MCF 10A (cell line): ENCODE measurements around the gene PPM1A. TPM values are rescaled to one million over a fixed set of nuclear protein-coding genes. Genes with fewer than 3 reads are reported as not detected.

Experiments used
- BruUV-seq: library from RNA; stranded (reverse); fragments of 400-500 nt; replicated peaks from 2 replicates; lab custom pipeline; 2021; lab: Mats Ljungman, UMichigan
- CTCF ChIA-PET: fragments of 300-600 bp; sonication (Branson Sonifier 250); formaldehyde crosslinking; extraction: SDS; loops from one replicate; lab custom pipeline; 2021; ENCODE audit warnings: antibody characterized with exemption, inconsistent platforms; lab: Yijun Ruan, JAX
- POLR2A ChIA-PET: fragments of 300-600, 350-650 bp; sonication (Branson Sonifier 250); formaldehyde crosslinking; extraction: SDS; loops from one replicate; lab custom pipeline; 2020; ENCODE audit warnings: antibody characterized with exemption, inconsistent platforms; lab: Yijun Ruan, JAX
- DNase-seq: peaks from one replicate; pipeline ENCODE4 v3.0.0-alpha.2; 2018; ENCODE audit not compliant: unreplicated experiment
- H3K27ac Mint-ChIP-seq: one replicate; pipeline ENCODE4 v1.8.0; 2022; ENCODE audit warnings: mild to moderate bottlenecking, low read depth, mixed read lengths; ENCODE audit not compliant: unreplicated experiment
- H3K27me3 Mint-ChIP-seq: one replicate; pipeline ENCODE4 v1.8.0; 2022; ENCODE audit warnings: mixed read lengths; ENCODE audit not compliant: insufficient read depth, unreplicated experiment
- H3K36me3 Mint-ChIP-seq: one replicate; pipeline ENCODE4 v1.8.0; 2022; ENCODE audit warnings: mild to moderate bottlenecking, moderate library complexity, mixed read lengths; ENCODE audit not compliant: insufficient read depth, unreplicated experiment
- H3K4me1 Mint-ChIP-seq: one replicate; pipeline ENCODE4 v1.8.0; 2022; ENCODE audit warnings: mixed read lengths; ENCODE audit not compliant: insufficient read depth, unreplicated experiment
- H3K4me3 Mint-ChIP-seq: one replicate; pipeline ENCODE4 v1.8.0; 2022; ENCODE audit warnings: mild to moderate bottlenecking, moderate library complexity, mixed read lengths; ENCODE audit not compliant: unreplicated experiment
- H3K9me3 Mint-ChIP-seq: one replicate; pipeline ENCODE4 v1.8.0; 2022; ENCODE audit warnings: mixed read lengths; ENCODE audit not compliant: unreplicated experiment
- CTCF ChIP-seq: fragments of 200-600 bp; IDR thresholded peaks from one replicate; pipeline ENCODE4 v1.8.0; 2022; ENCODE audit warnings: antibody characterized with exemption, mild to moderate bottlenecking; ENCODE audit not compliant: unreplicated experiment
- intact Hi-C: fragments of 100-400 bp; cut with micrococcal nuclease; formaldehyde crosslinking; loops from 2 replicates; pipeline ENCODE4 v1.14.1; 2022
- total RNA-seq: library from RNA; stranded (reverse); gene quantifications from 2 replicates; pipeline ENCODE4 v1.2.3, GENCODE V29; 2022

The PPM1A gene
- total RNA-seq, 1 experiment from 2014 or later: 50.4 TPM

- H3K4me3 Mint-ChIP-seq: no peak overlapping the region
- no TSS peak for BruUV-seq
- no peak for TF ChIP-seq CTCF
- no peaks in the 10 kb centered on the region for H3K27me3 Mint-ChIP-seq
- intact Hi-C loops: no loop called here
- H3K9me3 Mint-ChIP-seq: peaks cover 7% of the 10 kb centered on the region
- H3K4me1 Mint-ChIP-seq: peaks cover 17% of the 10 kb centered on the region
- POLR2A ChIA-PET: interaction anchor here (0.6 to 0.7 kb wide), 2 partner anchors 11 to 1465 kb away, joined by 3 to 4 read pairs; no protein-coding TSS in a partner anchor
- no peak for DNase-seq
- H3K27ac Mint-ChIP-seq: no peak overlapping the region
- CTCF ChIA-PET: no interaction called here
- H3K36me3 Mint-ChIP-seq: peaks cover 12% of the 10 kb centered on the region
Measured at GRCh38 chr14:60278350-60278749, 29.3 kb downstream of the PPM1A start.

GRCh38 chr14:60287452-60287851 lies 38.4 kb downstream of the PPM1A start:
- H3K27ac Mint-ChIP-seq: no peak overlapping the region
- no peaks in the 10 kb centered on the region for H3K27me3 Mint-ChIP-seq
- POLR2A ChIA-PET: interaction anchor here (1.4 kb wide), 2 partner anchors 37 to 38 kb away, joined by 3 to 5 read pairs; partner anchors contain the start of gene PPM1A
- no peak overlapping the region for H3K4me3 Mint-ChIP-seq
- BruUV-seq: no TSS peak
- H3K36me3 Mint-ChIP-seq: peaks cover 56% of the 10 kb centered on the region
- intact Hi-C loops: no loop called here
- CTCF ChIA-PET: no interaction called here
- no peaks in the 10 kb centered on the region for H3K9me3 Mint-ChIP-seq
- H3K4me1 Mint-ChIP-seq: no peaks in the 10 kb centered on the region
- DNase-seq: no peak
- no peak for TF ChIP-seq CTCF

- Mint-ChIP-seq H3K27me3 (no peaks in the 10 kb centered on the region), H3K9me3 (no peaks in the 10 kb centered on the region), H3K36me3 (peaks cover 56% of the 10 kb centered on the region), H3K4me1 (no peaks in the 10 kb centered on the region), H3K4me3 (no peak overlapping the region), H3K27ac (no peak overlapping the region)
- no peak for TF ChIP-seq CTCF
- POLR2A ChIA-PET: interaction anchor here (1.4 kb wide), 2 partner anchors 38 to 39 kb away, joined by 3 to 5 read pairs; partner anchors contain the start of gene PPM1A
- CTCF ChIA-PET: no interaction called here
- no peak for DNase-seq
- BruUV-seq: no TSS peak
- intact Hi-C loops: no loop called here
Measured at GRCh38 chr14:60288279-60288678, 39.3 kb downstream of the PPM1A start.

GRCh38 chr14:60294411-60295069 lies 45.5 kb downstream of the PPM1A start:
- H3K27ac Mint-ChIP-seq: no peak overlapping the region
- intact Hi-C loops: no loop called here
- DNase-seq: no peak
- TF ChIP-seq CTCF: no peak
- H3K36me3 Mint-ChIP-seq: peaks cover 42% of the 10 kb centered on the region
- POLR2A ChIA-PET: interaction anchor here (0.6 kb wide), 1 partner anchor 1787 kb away, joined by 4 read pairs; no protein-coding TSS in a partner anchor
- H3K4me1 Mint-ChIP-seq: no peaks in the 10 kb centered on the region
- no peak overlapping the region for H3K4me3 Mint-ChIP-seq
- CTCF ChIA-PET: no interaction called here
- no peaks in the 10 kb centered on the region for H3K9me3 Mint-ChIP-seq
- BruUV-seq: no TSS peak
- H3K27me3 Mint-ChIP-seq: no peaks in the 10 kb centered on the region
